GM21786 (cell line): ENCODE data around the gene CACNA2D4.
"Not testable (repeated sequence)": the region's sequence is repeated elsewhere in the genome, so short reads cannot be mapped to it uniquely, and the experiment has no call there.

Experiments
- ATAC-seq: cut with Tn5 transposase; IDR thresholded peaks from one replicate; pipeline ENCODE4 v1.9.1; 2021; ENCODE audit not compliant: unreplicated experiment

Gene CACNA2D4

GRCh38 chr12:1820191-1820895 is 98.1 kb downstream of the CACNA2D4 start, which contains the start of gene LRTM2:
LRTM2 (plus strand) TSS chr12:1820565; CDS start chr12:1828149, 7,584 bp downstream.
- no peak for ATAC-seq

- no peak for ATAC-seq
These were observed 98.9 kb downstream of the CACNA2D4 start for GRCh38 chr12:1819571-1819970.

- no peak for ATAC-seq
These were observed 99.4 kb downstream of the CACNA2D4 start for GRCh38 chr12:1819050-1819449.

- not testable (repeated sequence) for ATAC-seq
These were observed 100.5 kb downstream of the CACNA2D4 start for GRCh38 chr12:1817928-1818327.

- no peak for ATAC-seq
These were observed 101.6 kb downstream of the CACNA2D4 start for GRCh38 chr12:1816730-1817348.

- ATAC-seq, result no peak
These were observed 102.4 kb downstream of the CACNA2D4 start for GRCh38 chr12:1815814-1816729.

GRCh38 chr12:1815108-1815507 is 103.3 kb downstream of the CACNA2D4 start:
- ATAC-seq, result no peak

- no peak for ATAC-seq
These were observed 104.2 kb downstream of the CACNA2D4 start for GRCh38 chr12:1814266-1814665.

GRCh38 chr12:1812650-1813302 is 105.7 kb downstream of the CACNA2D4 start:
- no peak for ATAC-seq

GRCh38 chr12:1811948-1812291 is 106.5 kb downstream of the CACNA2D4 start:
- ATAC-seq, result no peak

GRCh38 chr12:1811281-1811947 is 107.0 kb downstream of the CACNA2D4 start:
- no peak for ATAC-seq

- no peak for ATAC-seq
These were observed 107.5 kb downstream of the CACNA2D4 start for GRCh38 chr12:1810931-1811280.

- ATAC-seq, result no peak
These were observed 108.1 kb downstream of the CACNA2D4 start for GRCh38 chr12:1810201-1810930.

GRCh38 chr12:1809591-1810190 is 108.8 kb downstream of the CACNA2D4 start:
- no peak for ATAC-seq

GRCh38 chr12:1808798-1809480 is 109.5 kb downstream of the CACNA2D4 start:
- ATAC-seq, result no peak

- no peak for ATAC-seq
These were observed 110.2 kb downstream of the CACNA2D4 start for GRCh38 chr12:1808036-1808797.

- ATAC-seq, result no peak
These were observed 111.2 kb downstream of the CACNA2D4 start for GRCh38 chr12:1807087-1807860.
